Ammon's horn (tissue), 1 donor: ENCODE measurements around the gene NFIC.
"Not testable (repeated sequence)": the region's sequence is repeated elsewhere in the genome, so short reads cannot be mapped to it uniquely, and the experiment has no call there.

Experiments
- DNase-seq: peaks from one replicate; pipeline ENCODE4 v3.0.0-alpha.2; 2016; ENCODE audit warnings: low spot score

Gene NFIC

DNA sequence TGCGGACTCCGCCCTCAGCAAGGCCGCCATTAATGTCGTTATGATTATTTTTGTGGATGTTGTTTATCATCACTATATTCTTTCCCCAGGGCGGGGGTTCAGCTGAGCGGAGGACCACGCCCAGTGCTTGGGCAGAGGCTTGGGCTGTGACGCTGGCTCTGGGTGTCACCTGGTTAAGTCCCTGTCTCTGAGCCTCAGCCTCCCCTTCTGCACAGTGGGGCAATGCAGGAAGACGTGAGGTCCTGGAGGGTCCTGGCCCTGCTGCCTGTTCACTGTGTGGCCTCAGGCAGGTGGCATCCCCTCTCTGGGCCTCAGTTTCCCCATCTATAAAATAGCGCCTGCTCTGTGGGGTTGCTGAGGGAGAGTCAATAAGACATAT is 32.5 kb downstream of the NFIC start:
- DNase-seq = no peak

DNA sequence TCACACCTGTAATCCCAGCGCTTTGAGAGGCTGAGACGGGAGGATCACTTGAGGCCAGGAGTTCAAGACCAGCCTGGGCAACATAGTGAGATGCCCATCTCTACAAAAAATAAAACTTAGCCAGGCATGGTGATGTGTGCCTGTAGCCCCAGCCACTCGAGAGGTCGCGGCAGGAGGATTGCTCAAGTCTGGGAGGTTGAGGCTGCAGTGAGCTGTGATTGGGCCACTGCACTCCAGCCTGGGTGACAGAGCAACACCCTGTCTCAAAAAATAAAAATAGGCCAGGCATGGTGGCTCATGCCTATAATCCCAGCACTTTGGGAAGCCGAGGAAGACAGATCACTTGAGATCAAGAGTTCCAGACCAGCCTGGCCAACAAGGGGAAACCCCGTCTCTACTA is 32.9 kb downstream of the NFIC start:
- not testable (repeated sequence) for DNase-seq

DNA sequence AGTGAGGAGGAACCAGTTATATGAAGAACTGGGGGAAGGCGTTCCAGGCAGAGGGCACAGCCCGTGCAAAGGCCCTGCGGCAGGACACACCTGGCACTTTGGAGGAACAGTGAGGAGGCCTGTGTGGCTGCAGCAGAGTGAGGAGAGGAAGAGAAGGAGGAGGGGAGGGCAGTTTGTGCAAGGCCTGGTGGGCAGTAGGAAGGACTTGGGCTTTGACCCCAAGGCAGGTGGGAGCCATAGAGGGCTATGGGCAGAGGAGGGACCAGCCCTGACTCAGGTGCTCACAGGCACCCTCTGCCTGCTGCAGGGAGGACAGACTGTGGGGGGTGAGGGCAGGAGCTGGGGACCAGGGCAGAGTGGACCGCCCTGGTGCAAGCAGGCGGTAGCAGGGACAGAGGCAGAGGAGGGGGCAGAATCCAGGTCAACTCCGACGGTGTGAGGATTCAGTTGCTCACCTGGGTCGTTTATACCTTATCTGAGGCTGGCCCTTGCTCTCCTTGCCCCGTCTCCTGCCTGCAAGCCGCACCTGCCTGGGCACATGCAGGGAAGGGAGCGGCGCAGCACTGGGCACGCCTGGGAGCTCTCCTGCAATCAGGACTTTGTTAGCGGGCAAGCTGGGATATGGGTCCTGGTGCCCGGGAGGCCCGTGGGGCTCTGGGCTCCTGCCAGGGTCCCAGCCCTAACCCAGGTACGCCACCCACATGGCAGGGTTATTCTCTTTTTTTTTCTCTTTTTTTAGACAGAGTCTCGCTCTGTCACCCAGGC is 34.8 kb downstream of the NFIC start:
- DNase-seq = no peak

DNA sequence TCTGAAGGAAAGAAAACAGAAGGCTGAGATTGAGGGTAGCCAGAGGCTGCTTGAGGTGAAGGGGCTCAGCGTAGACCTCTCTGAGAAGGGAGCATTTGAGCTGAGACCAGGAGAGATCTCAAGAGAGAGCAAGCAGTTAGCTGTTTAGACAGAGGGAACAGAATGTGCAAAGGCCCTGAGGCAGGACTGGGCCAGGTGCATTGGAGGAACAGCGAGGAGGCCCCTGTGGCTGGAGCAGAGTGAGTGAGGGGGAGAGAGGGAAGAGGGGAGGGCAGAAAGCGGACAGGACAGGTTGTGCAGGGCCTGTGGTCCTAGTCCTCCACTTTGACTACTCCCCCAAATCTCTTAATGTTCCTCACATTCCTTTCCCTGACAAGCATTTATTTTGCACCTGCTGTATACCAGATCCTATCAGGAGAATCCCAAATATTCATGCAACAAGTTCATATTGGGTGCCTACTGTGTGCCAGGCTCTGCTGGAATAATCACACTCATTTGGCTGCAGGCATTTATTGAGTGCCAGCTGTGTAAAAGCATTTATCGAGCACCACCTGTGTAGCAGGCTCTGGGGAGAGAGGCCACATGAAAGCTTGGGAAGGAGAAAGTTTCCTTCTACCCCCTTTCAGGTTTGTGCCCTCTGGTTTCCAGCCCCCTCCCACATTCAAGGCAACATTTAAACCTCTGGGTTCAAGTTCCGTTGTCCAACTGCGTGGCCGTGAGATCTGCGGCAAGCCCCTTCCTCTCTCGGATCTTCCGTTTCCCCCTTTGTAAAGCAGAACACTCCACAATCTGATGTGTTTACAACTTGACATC is 36.5 kb downstream of the NFIC start:
- DNase-seq = no peak

DNA sequence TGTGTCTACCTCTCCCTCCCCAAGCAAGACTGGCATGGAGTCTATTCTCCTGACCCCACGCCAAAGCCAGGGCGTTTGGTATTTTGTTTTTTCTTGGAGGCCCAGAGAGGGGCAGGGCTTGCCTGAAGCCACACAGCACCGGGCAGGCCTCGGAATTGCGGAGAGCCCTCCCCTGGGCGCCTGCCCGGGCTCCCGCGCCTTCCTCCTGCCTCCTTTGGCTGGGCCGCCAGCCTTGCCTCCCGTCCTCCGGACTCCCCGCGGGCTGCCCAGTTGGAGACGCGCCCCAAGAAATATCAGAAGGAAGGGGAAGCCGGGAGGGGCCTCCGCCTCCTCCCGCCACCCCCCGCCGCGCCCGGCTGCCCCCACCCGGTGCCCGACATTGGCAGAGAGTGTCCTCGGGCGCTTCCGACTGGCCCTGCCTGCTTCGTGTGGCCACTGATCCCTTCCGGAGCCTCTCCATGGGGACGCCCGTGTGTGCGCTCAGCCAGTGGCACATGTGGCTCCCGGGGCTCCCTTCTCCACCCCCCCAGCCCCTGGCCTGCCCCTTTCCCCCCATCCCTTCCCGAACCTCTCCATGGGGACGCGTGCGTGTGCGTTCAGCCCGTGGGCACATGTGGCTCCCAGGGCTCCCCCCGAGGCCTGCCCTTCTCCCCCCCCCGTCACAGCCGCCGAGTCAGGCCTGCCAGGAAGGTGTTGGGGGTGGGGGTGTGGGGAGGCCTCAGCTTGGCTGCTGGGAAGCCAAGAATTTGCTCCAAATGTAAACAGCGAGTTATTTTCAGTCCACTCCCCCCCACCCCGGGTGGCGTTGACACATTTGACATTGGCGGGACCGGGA is 37.3 kb downstream of the NFIC start:
- DNase-seq = peak; percentile 87

DNA sequence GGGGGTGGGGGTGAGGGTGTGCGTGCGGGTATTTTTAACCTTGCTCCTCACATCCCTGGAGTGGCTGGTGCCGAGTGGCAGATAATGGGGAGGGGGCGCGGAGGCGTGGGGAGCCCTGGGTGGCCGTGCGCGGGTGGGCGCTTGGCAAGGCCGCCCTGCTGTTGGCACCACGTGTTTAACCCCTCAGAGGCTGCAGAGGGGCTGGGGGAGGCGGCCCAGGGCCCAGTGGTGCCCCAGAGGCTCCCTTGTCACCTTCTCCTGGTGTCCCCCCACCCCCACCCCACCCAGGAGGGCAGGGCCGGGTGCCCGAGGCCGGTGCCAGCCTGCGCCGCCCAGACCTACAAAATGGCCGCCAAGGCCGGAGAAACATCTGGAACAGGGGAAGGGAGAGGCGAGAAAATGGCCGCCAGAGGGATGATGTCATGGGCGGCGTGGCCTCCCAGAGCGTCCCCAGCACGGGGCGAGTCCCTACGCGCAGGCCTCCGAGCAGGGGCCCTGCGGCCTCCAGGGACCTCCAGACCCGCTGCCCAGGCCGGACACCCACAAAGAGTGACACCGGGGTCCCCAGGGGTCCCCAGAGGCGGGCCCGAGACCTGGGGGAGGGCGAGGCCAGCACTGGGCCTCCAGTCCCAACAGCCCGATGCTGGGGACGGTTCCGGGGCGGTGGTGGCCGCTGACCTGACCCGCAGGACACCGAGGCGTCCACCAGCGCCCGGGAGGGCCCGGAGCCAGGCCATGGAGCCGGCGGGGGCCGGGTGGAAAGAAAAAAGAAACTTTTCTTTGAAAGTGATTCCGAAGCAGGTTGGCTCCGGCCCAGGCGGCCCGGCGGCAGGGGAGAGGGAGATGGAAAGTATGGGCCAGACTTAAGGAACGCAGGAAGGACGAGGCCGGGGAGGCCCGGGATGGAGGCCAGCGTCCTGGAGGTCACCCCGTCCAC is 38.2 kb downstream of the NFIC start:
- DNase-seq = peak; percentile 82

DNA sequence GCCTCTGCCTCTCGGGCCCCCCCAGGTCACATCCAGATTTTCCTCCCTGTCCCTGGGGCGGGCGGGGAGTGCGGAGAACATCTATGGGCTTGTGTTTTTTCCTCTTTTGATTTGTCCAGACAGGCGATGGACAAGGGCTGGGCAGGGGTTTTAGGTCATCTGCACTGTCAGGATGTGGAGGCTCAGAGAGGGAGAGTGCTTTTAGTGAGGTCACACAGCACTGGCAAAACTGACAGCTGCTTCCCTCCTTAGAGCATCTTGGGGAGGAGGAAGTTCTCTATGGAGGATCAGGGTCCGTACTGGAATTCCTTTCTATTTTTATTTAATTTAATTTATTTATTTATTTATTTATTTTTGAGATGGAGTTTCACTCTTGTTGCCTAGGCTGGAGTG is 38.9 kb downstream of the NFIC start:
- DNase-seq = no peak

DNA sequence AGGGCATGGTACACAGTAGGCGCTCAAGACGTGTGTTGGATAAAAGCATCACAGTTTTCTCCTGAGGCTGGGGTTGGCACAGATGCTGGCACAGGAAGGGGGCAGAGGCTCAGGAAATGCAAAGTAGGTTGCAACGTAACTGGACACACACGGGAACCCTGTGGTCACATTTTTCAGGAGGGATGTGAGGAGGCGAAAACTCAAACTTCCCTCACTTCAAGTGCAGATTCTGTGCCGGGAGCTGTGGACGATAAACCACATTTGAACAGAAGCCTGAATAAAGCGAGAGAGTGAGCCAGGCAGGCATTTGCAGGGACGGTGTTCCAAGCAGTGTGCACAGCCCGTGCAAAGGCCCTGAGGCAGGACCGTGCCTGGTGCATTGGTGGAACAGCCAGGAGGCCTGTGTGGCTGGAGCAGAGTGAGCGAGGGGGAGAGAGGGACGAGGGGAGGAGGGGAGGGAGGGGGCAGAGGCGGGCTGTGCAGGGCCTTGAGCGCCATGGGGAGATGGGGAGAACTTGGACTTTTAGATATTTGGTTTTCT is 40.3 kb downstream of the NFIC start:
- no peak for DNase-seq

DNA sequence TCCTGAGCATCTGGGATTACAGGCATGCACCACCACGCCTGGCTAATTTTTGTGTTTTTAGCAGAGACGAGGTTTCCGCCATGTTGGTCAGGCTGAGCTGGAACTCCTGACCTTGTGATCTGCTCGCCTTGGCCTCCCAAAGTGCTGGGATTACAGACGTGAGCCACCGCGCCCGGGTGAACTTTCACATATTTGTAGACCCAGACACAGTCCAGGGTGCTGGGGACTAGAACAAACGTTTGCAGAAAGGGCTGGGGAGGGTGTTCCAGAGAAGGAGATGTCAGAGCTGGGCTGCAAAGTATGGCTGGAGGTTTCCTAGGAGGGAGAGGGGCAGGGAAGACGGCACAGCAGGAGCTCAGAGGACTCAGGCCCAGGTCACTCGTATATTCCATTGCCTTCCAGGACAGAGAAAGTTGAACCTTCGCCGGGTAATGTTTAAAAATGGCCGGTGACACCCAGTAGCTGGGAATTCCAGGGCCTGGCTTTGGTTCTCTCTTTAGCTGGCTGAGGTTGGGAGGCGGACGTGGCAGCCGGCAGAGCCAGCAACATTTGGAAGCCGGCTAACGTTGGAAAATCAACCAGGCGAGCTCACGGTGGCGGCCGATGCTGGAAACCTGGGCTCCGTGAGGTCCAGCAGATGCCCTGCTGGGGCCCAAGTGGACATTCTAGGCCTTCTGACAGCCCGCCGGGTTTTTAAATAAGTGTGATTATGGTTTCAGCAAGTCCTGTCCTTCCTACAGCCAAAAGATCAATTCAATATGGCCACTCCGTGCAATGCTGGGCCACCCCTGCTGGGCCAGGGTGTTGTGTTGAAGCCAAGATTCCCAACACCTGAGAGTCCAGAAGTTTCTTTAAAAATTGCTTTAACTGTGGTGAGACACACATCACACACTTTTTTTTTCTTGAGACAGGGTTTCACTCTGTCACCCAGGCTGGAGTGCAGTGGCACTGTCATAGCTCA is 41.5 kb downstream of the NFIC start:
- DNase-seq = peak; percentile 66

DNA sequence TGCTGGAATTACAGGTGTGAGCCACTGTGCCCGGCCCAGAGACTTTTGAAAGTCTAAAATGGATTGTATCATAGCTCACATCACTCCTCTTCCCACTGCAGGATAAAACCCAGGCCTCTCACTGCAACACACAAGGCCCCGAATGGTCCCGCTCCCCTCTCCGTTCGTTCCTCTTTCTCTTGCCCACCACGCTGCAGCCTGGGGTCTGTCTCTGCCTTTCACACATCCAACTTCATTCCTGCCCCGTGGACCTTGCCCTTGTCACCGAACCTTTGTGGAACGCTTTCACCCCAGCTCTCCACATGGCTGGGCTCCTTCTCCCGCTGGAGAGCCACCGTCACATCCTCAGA is 42.6 kb downstream of the NFIC start:
- DNase-seq = no peak

DNA sequence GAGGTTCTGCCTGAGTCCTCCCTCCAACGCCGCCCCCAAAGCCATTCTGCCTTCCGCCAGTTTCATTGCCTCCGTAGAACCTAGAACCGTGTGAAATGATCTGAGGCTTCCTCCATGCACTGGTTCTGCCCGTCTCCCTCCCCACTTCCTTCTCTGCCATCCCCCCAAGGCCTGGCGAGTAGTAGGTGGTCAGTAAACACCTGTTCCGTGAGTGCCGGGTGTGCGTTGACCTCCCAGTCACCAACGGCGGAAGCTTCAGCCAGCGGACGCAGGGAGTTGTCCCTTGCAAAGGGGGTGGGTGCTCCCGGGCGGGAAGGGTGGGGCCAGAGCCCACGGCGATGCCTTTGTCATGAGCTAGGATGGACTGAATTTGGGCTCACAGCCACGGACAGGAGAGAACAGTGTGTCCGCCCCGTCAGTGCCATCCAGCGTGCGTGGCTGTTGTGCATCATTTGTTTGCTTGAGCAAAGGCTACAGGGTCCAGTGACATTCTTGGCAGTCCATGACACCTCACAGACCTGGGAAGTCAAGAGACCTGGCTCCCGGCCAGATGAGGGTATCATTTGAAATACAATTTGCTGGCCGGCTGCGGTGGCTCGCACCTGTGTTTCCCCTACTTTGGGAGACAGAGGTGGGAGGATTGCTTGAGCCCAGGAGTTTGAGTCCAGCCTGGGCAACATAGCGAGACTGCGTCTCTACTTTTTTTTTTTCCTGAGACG is 43.1 kb downstream of the NFIC start:
- no peak for DNase-seq

DNA sequence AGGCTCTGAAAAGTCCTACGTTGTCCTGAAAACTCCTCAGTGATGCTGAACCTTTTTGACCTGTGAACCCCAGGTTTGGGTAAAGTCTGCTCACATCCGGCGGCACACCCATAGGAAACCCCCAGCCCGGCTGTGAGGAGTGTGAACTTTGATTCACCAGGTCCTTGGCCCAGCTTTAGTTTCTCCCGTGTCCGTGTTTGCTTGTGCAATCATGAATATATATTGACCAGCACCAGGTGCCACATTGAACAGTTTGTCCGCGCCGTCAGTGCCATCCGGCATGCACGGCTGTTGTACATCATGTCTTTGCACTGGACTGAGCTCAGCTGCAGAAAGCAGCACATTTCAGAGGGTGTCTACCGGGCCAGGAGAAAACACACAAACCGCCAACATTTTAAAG is 45.3 kb downstream of the NFIC start:
- no peak for DNase-seq

DNA sequence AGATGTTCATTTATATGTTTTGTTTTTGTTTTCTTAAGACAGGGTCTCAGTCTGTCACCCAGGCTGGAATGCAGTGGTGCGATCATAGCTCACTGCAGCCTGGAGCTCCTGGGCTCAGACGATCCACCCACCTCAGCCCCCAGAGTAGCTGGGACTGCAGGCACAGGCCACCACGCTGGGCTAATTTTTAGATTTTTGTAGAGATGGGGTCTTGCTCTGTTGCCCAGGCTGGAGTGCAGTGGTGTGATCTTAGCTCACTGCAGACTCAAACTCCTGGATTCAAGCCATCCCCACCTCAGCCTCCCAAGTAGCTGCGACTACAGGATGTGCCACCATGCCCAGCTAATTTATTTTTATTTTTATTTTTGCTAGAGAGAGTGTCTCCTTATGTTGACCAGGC is 45.7 kb downstream of the NFIC start:
- no peak for DNase-seq

DNA sequence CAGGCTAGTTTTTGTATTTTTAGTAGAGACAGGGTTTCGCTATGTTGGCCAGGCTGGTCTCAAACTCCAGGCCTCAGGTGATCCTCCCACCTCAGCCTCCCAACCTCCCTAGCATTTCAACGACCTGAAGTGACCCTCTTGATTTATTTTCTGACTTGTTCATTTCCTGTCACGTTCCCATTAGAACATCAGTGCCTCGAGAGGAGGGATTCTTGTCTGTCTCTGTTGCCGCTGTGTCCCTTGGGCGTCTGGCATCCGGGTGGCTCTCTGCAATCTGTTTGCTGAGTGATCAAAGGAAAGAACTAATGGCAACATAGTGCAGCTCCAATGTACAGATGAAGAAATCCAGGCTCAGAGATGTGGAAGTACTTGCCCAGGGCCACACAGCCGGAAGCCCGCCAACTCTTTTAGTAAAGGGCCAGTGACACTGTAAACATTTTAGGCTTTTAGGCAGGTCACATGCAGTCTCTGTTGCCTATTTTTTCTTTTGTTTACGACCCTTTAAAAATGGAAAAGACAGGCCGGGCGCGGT is 47.5 kb downstream of the NFIC start:
- DNase-seq = no peak

DNA sequence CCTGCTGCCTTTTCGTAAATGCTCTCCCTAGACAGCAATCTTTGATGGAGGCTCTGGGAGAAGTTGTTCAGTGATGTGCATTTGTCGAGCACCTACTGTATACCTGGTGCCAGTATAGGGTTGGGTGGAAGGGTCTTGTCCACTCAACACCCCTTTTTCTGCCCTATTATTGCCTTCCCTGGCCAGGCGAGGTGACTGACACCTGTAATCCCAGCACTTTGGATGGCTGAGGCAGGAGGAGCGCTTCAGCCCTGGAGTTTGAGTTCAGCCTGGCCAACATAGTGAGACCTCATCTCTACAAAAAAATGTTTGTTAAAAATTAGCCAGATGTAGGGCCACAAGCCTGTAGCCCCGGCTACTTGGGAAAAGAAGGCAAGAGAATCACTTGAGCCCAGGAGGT is 49.3 kb downstream of the NFIC start:
- DNase-seq = no peak

DNA sequence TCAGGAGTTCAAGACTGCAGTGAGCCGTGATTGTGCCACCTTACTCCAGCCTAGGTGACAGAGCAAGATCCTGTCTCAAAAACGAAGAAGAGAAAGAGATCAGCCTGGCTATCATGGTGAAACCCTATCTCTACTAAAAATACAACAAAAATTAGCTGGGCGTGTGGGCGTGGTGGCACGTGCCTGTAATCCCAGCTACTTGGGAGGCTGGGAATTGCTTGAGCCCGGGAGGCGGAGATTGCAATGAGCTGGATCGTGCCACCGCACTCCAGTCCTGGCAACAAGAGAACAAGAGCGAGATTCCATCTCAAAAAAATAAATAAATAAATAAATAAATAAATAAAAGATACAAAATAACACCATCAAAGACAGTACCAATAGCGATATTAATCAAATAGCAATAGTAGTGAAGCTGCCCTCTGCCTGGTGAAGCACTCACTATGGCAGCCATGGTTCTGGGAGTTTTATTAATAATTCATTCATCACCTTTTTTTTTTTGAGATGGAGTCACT is 53.9 kb downstream of the NFIC start:
- DNase-seq = no peak

DNA sequence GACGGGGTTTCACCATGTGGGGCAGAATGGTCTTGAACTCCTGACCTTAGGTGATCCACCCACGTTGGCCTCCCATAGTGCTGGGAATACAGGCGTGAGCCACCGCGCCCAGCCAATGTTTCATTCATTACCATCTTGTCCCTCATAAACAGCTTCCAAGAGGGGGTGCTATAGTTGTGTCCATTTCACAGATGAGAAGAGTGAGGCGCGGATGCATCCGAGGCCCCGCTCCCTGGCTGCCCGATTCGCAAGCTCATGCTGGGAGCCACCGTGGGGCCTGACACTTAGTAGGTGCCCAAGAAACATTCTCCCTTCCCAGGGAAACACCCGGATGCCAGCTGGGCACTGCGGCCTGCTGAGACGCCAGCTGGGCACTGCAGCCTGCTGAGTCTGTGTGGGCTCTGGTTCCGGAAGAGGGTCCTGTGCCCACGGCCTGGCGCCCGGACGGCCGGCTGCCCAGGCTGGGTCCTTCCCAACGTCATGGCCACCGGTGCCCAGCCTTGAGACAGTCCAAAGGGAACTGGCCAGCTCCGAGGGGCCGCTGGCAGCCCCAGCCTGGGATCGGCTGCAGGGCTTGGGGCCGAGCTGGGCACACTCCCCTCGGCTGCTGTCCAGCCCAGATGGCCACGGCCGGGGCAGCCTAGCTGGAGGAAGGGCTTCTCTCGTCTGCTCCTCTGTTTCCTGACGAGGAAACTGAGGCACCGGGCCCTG is 54.7 kb downstream of the NFIC start:
- DNase-seq = peak; percentile 58

DNA sequence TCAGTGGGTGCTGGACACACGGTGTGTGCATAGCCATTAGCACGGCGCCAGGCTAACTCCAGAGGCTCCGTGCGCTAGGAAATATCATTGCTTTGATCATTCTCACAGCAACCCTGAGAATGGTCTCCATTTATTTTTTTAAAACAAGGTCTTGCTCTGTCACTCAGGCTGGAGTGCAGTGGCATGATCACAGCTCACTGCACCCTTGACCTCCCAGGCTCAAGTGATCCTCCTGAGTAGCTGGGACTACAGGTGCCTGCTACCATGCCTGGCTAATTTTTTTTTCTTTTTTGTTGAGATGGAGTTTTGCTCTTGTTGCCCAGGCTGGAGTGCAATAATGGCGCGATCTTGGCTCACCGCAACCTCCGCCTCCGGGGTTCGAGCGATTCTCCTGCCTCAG is 55.3 kb downstream of the NFIC start:
- not testable (repeated sequence) for DNase-seq
